Breast epithelium (tissue), 3 donors: ENCODE data around the gene AIG1.

Experiments used
- CTCF ChIP-seq, 3 donors: fragments of 450-650 bp; IDR thresholded peaks; one replicate each; pipeline ENCODE4 v1.5.1; 2016 to 2017; ENCODE audit warnings: antibody characterized with exemption in 3 of 3, mild to moderate bottlenecking in 3 of 3, moderate library complexity in 3 of 3
- POLR2A ChIP-seq: fragments of 450-650 bp; IDR thresholded peaks from one replicate; pipeline ENCODE4 v1.6.1; 2016; ENCODE audit warnings: antibody characterized with exemption, mild to moderate bottlenecking, moderate library complexity
- POLR2AphosphoS5 ChIP-seq, 3 donors: sonication (generic); formaldehyde crosslinking; IDR thresholded peaks; one replicate each; pipeline ENCODE4 v1.6.1; 2017; ENCODE audit warnings: antibody characterized with exemption in 3 of 3

GRCh38 chr6:143176090-143177021 lies 115.7 kb downstream of the AIG1 start:
- no peak for TF ChIP-seq POLR2AphosphoS5 (IDR thresholded peaks at IDR 0.05)
- TF ChIP-seq POLR2A, result no peak
- no peak for TF ChIP-seq CTCF (IDR thresholded peaks at IDR 0.05)
